A549 (cell line): ENCODE measurements around the gene HMCN1.

Experiments
- CTCF ChIP-seq: fragments of >200 bp; sonication (Bioruptor Twin); formaldehyde crosslinking; IDR thresholded peaks from 3 replicates; pipeline ENCODE4 v1.5.1; 2016
- JUNB ChIP-seq: fragments of >200 bp; sonication (Bioruptor Twin); formaldehyde crosslinking; IDR thresholded peaks from 2 replicates; pipeline ENCODE4 v1.6.1; 2016
- POLR2AphosphoS2 ChIP-seq: conservative IDR thresholded peaks from 2 replicates; pipeline ENCODE4 v1.6.1; 2012; ENCODE audit warnings: low read length, improper control_type of control experiment, inconsistent platforms
- RFX5 ChIP-seq: fragments of 450-650 bp; IDR thresholded peaks from 2 replicates; pipeline ENCODE4 v1.7.1; 2014; ENCODE audit warnings: antibody characterized with exemption, mild to moderate bottlenecking, moderate library complexity
- SMC3 ChIP-seq: fragments of >200 bp; sonication (Bioruptor Twin); formaldehyde crosslinking; IDR thresholded peaks from 3 replicates; pipeline ENCODE4 v1.6.1; 2018; ENCODE audit warnings: inconsistent platforms
- TP53 ChIP-seq: fragments of 250-450 bp; sonication (Bioruptor Pico); IDR thresholded peaks from 2 replicates; pipeline ENCODE4 v1.5.0; 2021; ENCODE audit warnings: mild to moderate bottlenecking, moderate library complexity
- ZFP36 ChIP-seq: fragments of 450-650 bp; IDR thresholded peaks from 2 replicates; pipeline ENCODE4 v1.6.1; 2014; ENCODE audit warnings: borderline replicate concordance; ENCODE audit not compliant: partially characterized antibody

GRCh38 chr1:186044079-186044685 lies 310.0 kb downstream of the HMCN1 start:
- TF ChIP-seq CTCF, result no peak
- TF ChIP-seq ZFP36, result no peak
- no peak for TF ChIP-seq POLR2AphosphoS2
- TF ChIP-seq JUNB, result no peak
- no peak for TF ChIP-seq TP53 (CRISPR knock-in tag)
- no peak for TF ChIP-seq RFX5
- no peak for TF ChIP-seq SMC3
